Caco-2 (cell line): ENCODE data around the gene CCDC91. TPM values are rescaled to one million over a fixed set of nuclear protein-coding genes. Genes with fewer than 3 reads are reported as not detected.
A peak's percentile ranks its signal among the peaks of the same experiment; 100 is the strongest.

Experiments
- BruUV-seq: library from RNA; stranded (reverse); fragments of 400-500 nt; replicated peaks from 2 replicates; lab custom pipeline; 2021; lab: Mats Ljungman, UMichigan
- CTCF ChIA-PET: fragments of 300-600 bp; sonication (Branson Sonifier 250); formaldehyde crosslinking; loops from one replicate; lab custom pipeline; 2022; ENCODE audit warnings: antibody characterized with exemption; lab: Charles Lee
- POLR2A ChIA-PET: fragments of 300-600 bp; sonication (Branson Sonifier 250); formaldehyde crosslinking; loops from one replicate; lab custom pipeline; 2022; ENCODE audit warnings: antibody characterized with exemption; lab: Charles Lee
- DNase-seq, 2 experiments: peaks; one replicate each; pipeline versions ENCODE4 v3.0.0 to v3.0.0-alpha.2; 2020 to 2022
- H3K27me3 ChIP-seq: replicated peaks from 2 replicates; pipeline ENCODE4 v1.6.0; 2011; ENCODE audit warnings: low read length; ENCODE audit not compliant: control insufficient read depth, insufficient read depth
- H3K36me3 ChIP-seq: 2 replicates; pipeline ENCODE4 v1.5.1; 2011; ENCODE audit warnings: low read length; ENCODE audit not compliant: control insufficient read depth, insufficient read depth
- H3K4me1 ChIP-seq: fragments of 250-450 bp; sonication (Bioruptor Pico); 2 replicates; pipeline ENCODE4 v1.5.1; 2020; ENCODE audit warnings: mild to moderate bottlenecking
- H3K4me3 ChIP-seq: 2 replicates; pipeline ENCODE4 v1.5.1; 2011; ENCODE audit warnings: low read depth, mild to moderate bottlenecking, control low read depth, low read length
- H3K9me3 ChIP-seq: fragments of 250-450 bp; sonication (Bioruptor Pico); 2 replicates; pipeline ENCODE4 v1.5.1; 2020; ENCODE audit warnings: mild to moderate bottlenecking, moderate library complexity
- H3K27ac Mint-ChIP-seq: one replicate; pipeline ENCODE4 v1.8.0; 2022; ENCODE audit warnings: mixed read lengths; ENCODE audit not compliant: unreplicated experiment
- H3K27me3 Mint-ChIP-seq: one replicate; pipeline ENCODE4 v1.8.0; 2022; ENCODE audit warnings: mixed read lengths; ENCODE audit not compliant: insufficient read depth, unreplicated experiment
- H3K36me3 Mint-ChIP-seq: one replicate; pipeline ENCODE4 v1.8.0; 2022; ENCODE audit warnings: mild to moderate bottlenecking, mixed read lengths; ENCODE audit not compliant: insufficient read depth, unreplicated experiment
- H3K4me1 Mint-ChIP-seq: one replicate; pipeline ENCODE4 v1.8.0; 2022; ENCODE audit warnings: low read depth, mixed read lengths; ENCODE audit not compliant: unreplicated experiment
- H3K4me3 Mint-ChIP-seq: one replicate; pipeline ENCODE4 v1.8.0; 2022; ENCODE audit warnings: mild to moderate bottlenecking, moderate library complexity, mixed read lengths; ENCODE audit not compliant: unreplicated experiment
- H3K9me3 Mint-ChIP-seq: one replicate; pipeline ENCODE4 v1.8.0; 2022; ENCODE audit warnings: mixed read lengths; ENCODE audit not compliant: unreplicated experiment
- intact Hi-C: fragments of 100-400 bp; cut with micrococcal nuclease; formaldehyde crosslinking; loops from one replicate; pipeline ENCODE4 v1.10.0; 2022; ENCODE audit not compliant: unreplicated experiment
- total RNA-seq: library from RNA; stranded (reverse); gene quantifications from 2 replicates; pipeline ENCODE4 v1.2.3, GENCODE V29; 2022
- TF ChIP-seq, protein P1 (sequence below), 2 experiments: fragments of 200-600 bp in 1 of 2; IDR thresholded peaks; 1 replicate in 1 of 2; 2 replicates in 1 of 2; pipeline versions ENCODE4 v1.5.1 to v1.8.0; 2011 to 2022; ENCODE audit warnings: antibody characterized with exemption in 1 of 2, control low read depth in 1 of 2, inconsistent platforms in 1 of 2, low read depth in 1 of 2, low read length in 1 of 2, mild to moderate bottlenecking in 1 of 2, moderate library complexity in 1 of 2; ENCODE audit not compliant: insufficient read depth in 1 of 2, severe bottlenecking in 1 of 2, unreplicated experiment in 1 of 2

CCDC91 gene
- total RNA-seq, 1 experiment from 2014 or later, result 21.6 TPM

- CTCF ChIA-PET, result no interaction called here
Measured at GRCh38 chr12:28186500-28186899, 3.8 kb upstream of the CCDC91 start.

DNA sequence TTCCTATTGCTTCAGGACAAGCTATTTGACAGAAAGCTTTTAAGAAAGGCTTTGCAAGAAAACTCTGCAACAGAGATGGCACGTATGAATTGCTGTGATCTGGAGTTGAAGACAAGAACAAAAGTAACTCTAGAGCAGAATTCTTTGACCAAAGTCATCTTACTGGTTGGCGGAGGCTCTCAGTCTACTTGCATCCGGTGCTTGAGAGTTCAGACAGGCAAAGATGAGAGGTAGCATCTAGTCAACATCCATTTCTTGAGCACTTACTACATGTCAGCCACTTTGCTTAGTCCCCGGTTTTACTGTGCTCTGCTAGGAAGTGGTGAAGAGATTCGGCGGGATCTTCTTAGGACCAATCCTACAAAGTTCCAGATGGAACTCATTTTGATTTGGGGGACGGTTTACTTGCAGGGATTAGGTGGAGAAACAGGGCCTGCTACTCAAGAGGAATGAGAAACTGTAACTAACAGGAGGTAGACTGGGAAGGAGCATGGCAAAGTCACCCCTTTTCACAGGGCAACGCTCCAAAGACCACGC lies 404 bp upstream of the CCDC91 start:
- Histone ChIP-seq H3K27me3 (no peaks in the 10 kb centered on the region), H3K4me1 (peaks cover 11% of the 10 kb centered on the region; the same call in 1 of the 2 replicates), H3K4me3 (peak overlapping the region; percentile 82), H3K9me3 (no peaks in the 10 kb centered on the region), H3K36me3 (no peaks in the 10 kb centered on the region)
- Mint-ChIP-seq H3K4me1 (peaks cover 5% of the 10 kb centered on the region), H3K27ac (peak overlapping the region; percentile 98), H3K9me3 (peaks cover 30% of the 10 kb centered on the region), H3K36me3 (peaks cover 8% of the 10 kb centered on the region), H3K27me3 (peaks cover 4% of the 10 kb centered on the region), H3K4me3 (peak overlapping the region; percentile 81)
- CTCF ChIA-PET, result no interaction called here
- TF ChIP-seq, protein P1, sequence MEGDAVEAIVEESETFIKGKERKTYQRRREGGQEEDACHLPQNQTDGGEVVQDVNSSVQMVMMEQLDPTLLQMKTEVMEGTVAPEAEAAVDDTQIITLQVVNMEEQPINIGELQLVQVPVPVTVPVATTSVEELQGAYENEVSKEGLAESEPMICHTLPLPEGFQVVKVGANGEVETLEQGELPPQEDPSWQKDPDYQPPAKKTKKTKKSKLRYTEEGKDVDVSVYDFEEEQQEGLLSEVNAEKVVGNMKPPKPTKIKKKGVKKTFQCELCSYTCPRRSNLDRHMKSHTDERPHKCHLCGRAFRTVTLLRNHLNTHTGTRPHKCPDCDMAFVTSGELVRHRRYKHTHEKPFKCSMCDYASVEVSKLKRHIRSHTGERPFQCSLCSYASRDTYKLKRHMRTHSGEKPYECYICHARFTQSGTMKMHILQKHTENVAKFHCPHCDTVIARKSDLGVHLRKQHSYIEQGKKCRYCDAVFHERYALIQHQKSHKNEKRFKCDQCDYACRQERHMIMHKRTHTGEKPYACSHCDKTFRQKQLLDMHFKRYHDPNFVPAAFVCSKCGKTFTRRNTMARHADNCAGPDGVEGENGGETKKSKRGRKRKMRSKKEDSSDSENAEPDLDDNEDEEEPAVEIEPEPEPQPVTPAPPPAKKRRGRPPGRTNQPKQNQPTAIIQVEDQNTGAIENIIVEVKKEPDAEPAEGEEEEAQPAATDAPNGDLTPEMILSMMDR (IDR thresholded peaks at IDR 0.05; ENCODE audit: insufficient read depth in 1 of 2, low read depth in 1 of 2, low read length in 1 of 2, severe bottlenecking in 1 of 2, unreplicated experiment in 1 of 2), result no peak
- POLR2A ChIA-PET, result interaction anchor here (1.0 kb wide), 1 partner anchor 14 kb away, joined by 3 read pairs; no protein-coding TSS in a partner anchor
- intact Hi-C loops, result no loop called here
- DNase-seq, result no peak
- BruUV-seq, result TSS peak; percentile 74

More at GRCh38 chr12:28186500-28186899, 3.8 kb upstream of the CCDC91 start:
- intact Hi-C loops, result no loop called here
- Mint-ChIP-seq H3K4me3 (no peak overlapping the region), H3K36me3 (peaks cover 8% of the 10 kb centered on the region), H3K27ac (no peak overlapping the region), H3K27me3 (peaks cover 6% of the 10 kb centered on the region), H3K4me1 (no peaks in the 10 kb centered on the region), H3K9me3 (peaks cover 20% of the 10 kb centered on the region)
- no peaks in the 10 kb centered on the region; the same call in 1 of the 2 replicates for H3K9me3 ChIP-seq
- no peaks in the 10 kb centered on the region for H3K27me3 ChIP-seq
- DNase-seq, result no peak
- POLR2A ChIA-PET, result no interaction called here
- no peaks in the 10 kb centered on the region for H3K36me3 ChIP-seq
- no TSS peak for BruUV-seq
- H3K4me1 ChIP-seq, result peaks cover 4% of the 10 kb centered on the region; the same call in 1 of the 2 replicates
- TF ChIP-seq, protein P1 (IDR thresholded peaks at IDR 0.05; ENCODE audit: insufficient read depth in 1 of 2, low read depth in 1 of 2, low read length in 1 of 2, severe bottlenecking in 1 of 2, unreplicated experiment in 1 of 2), result no peak
- H3K4me3 ChIP-seq, result no peak overlapping the region

GRCh38 chr12:28191051-28192048 lies 1.1 kb downstream of the CCDC91 start:
- intact Hi-C loops, result loop anchor here (1.0 kb wide), 1 partner anchor 11 kb away; no protein-coding TSS in a partner anchor
- peaks cover 5% of the 10 kb centered on the region for H3K4me1 Mint-ChIP-seq
- DNase-seq, result no peak

More at GRCh38 chr12:28191051-28192048, 1.1 kb downstream of the CCDC91 start:
- peak overlapping the region; percentile 81 for H3K4me3 Mint-ChIP-seq
- H3K27me3 ChIP-seq, result no peaks in the 10 kb centered on the region
- H3K36me3 Mint-ChIP-seq, result peaks cover 8% of the 10 kb centered on the region
- TSS peak; percentile 33 for BruUV-seq
- ChIA-PET POLR2A (interaction anchor here (1.0 kb wide), 1 partner anchor 15 kb away, joined by 3 read pairs; no protein-coding TSS in a partner anchor), CTCF (no interaction called here)
- H3K36me3 ChIP-seq, result no peaks in the 10 kb centered on the region
- H3K4me3 ChIP-seq, result peak overlapping the region; percentile 82
- peaks cover 30% of the 10 kb centered on the region for H3K9me3 Mint-ChIP-seq
- TF ChIP-seq, protein P1 (IDR thresholded peaks at IDR 0.05; ENCODE audit: insufficient read depth in 1 of 2, low read depth in 1 of 2, low read length in 1 of 2, severe bottlenecking in 1 of 2, unreplicated experiment in 1 of 2), result no peak
- H3K27me3 Mint-ChIP-seq, result peaks cover 4% of the 10 kb centered on the region
- peaks cover 11% of the 10 kb centered on the region; the same call in 1 of the 2 replicates for H3K4me1 ChIP-seq
- H3K9me3 ChIP-seq, result no peaks in the 10 kb centered on the region
- peak overlapping the region; percentile 98 for H3K27ac Mint-ChIP-seq
